ENCODE measurements around the gene NKAIN1.

DNA sequence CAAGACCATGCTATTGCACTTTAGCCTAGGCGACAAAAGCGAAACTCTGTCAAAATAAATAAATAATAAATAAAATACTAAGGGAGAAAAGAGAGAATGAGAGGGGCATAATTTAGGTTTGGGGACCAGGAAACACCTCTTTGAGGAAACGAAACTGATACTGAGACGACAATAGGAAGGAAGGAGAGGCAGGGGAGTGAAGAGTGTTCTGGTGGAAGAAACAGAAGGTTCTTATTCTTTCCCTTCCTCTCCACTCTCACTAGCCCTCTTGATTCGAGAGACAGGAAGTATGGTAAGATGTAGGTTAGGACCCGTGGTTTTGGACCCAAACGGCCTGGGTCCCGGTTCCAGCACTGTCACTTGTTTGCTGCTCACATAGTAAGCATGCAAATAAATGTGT lies 1.6 kb upstream of the NKAIN1 start:
- no peak for TF ChIP-seq POLR2A (IDR thresholded peaks at IDR 0.05; ENCODE audit: borderline replicate concordance, extremely low read depth, insufficient read depth, insufficient read length)
- TF ChIP-seq YY1 (IDR thresholded peaks at IDR 0.05; ENCODE audit: extremely low read depth, insufficient replicate concordance, low read depth, low read length): no peak
- TF ChIP-seq, protein P1, sequence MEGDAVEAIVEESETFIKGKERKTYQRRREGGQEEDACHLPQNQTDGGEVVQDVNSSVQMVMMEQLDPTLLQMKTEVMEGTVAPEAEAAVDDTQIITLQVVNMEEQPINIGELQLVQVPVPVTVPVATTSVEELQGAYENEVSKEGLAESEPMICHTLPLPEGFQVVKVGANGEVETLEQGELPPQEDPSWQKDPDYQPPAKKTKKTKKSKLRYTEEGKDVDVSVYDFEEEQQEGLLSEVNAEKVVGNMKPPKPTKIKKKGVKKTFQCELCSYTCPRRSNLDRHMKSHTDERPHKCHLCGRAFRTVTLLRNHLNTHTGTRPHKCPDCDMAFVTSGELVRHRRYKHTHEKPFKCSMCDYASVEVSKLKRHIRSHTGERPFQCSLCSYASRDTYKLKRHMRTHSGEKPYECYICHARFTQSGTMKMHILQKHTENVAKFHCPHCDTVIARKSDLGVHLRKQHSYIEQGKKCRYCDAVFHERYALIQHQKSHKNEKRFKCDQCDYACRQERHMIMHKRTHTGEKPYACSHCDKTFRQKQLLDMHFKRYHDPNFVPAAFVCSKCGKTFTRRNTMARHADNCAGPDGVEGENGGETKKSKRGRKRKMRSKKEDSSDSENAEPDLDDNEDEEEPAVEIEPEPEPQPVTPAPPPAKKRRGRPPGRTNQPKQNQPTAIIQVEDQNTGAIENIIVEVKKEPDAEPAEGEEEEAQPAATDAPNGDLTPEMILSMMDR (IDR thresholded peaks at IDR 0.05 in 2 of 3, conservative IDR thresholded peaks at IDR 0.05 in 1 of 3; ENCODE audit: borderline replicate concordance in 1 of 3, insufficient read depth in 1 of 3, low read depth in 2 of 3, low read length in 2 of 3): no peak
- TF ChIP-seq CEBPB (IDR thresholded peaks at IDR 0.05; ENCODE audit: low read depth): no peak
- no peak for TF ChIP-seq RAD21 (IDR thresholded peaks at IDR 0.05; ENCODE audit: low read depth)
- no peak for TF ChIP-seq POLR2AphosphoS5 (IDR thresholded peaks at IDR 0.05; ENCODE audit: low read depth, low read length)
- TF ChIP-seq, protein P2, sequence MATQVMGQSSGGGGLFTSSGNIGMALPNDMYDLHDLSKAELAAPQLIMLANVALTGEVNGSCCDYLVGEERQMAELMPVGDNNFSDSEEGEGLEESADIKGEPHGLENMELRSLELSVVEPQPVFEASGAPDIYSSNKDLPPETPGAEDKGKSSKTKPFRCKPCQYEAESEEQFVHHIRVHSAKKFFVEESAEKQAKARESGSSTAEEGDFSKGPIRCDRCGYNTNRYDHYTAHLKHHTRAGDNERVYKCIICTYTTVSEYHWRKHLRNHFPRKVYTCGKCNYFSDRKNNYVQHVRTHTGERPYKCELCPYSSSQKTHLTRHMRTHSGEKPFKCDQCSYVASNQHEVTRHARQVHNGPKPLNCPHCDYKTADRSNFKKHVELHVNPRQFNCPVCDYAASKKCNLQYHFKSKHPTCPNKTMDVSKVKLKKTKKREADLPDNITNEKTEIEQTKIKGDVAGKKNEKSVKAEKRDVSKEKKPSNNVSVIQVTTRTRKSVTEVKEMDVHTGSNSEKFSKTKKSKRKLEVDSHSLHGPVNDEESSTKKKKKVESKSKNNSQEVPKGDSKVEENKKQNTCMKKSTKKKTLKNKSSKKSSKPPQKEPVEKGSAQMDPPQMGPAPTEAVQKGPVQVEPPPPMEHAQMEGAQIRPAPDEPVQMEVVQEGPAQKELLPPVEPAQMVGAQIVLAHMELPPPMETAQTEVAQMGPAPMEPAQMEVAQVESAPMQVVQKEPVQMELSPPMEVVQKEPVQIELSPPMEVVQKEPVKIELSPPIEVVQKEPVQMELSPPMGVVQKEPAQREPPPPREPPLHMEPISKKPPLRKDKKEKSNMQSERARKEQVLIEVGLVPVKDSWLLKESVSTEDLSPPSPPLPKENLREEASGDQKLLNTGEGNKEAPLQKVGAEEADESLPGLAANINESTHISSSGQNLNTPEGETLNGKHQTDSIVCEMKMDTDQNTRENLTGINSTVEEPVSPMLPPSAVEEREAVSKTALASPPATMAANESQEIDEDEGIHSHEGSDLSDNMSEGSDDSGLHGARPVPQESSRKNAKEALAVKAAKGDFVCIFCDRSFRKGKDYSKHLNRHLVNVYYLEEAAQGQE (IDR thresholded peaks at IDR 0.05; ENCODE audit: low read depth): no peak
- no peak for TF ChIP-seq SRF (IDR thresholded peaks at IDR 0.05; ENCODE audit: low read depth)
- TF ChIP-seq TCF7L2 (IDR thresholded peaks at IDR 0.05; ENCODE audit: borderline replicate concordance, extremely low read depth, insufficient read depth, insufficient read length): no peak
- TF ChIP-seq EGR1 (IDR thresholded peaks at IDR 0.05; ENCODE audit: low read depth): no peak
- TF ChIP-seq EZH2 (IDR thresholded peaks at IDR 0.05): no peak
- no peak for TF ChIP-seq JUND (IDR thresholded peaks at IDR 0.05)
- no peak for TF ChIP-seq SIN3A (IDR thresholded peaks at IDR 0.05; ENCODE audit: low read depth)
